ENCODE data around the gene LRP6.

LRP6 gene

DNA sequence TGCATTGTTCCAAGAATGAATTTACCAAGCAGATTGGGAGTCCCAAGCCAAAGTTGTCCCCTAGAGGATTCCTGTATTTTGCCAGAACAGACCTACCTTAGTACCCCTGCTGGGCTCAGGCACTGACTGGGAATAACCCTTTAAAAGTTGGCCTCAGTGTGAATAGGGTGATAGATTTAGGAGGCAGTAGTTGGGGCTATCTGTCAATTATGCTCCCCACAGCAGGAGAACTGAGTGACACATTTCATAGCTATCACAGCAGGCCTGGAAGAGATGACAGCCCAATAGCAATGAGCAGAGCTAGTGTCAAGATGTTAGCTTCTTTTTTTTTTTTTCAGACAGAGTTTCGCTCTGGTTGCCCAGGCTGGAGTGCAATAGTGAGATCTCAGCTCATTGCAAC, 14.3 kb upstream of the LRP6 start:
- H3K4me1 ChIP-seq (ENCODE audit: control insufficient read depth in 1 of 2, insufficient read depth in 2 of 2, low read length in 2 of 2), result no peaks in the 10 kb centered on the region
- H3K9ac ChIP-seq (ENCODE audit: low read length), result no peak overlapping the region
- no peak overlapping the region for H3K18ac ChIP-seq (ENCODE audit: low read length)
- no peaks in the 10 kb centered on the region for H3K79me2 ChIP-seq (ENCODE audit: control insufficient read depth, insufficient read depth, low read length, poor library complexity)
- no peaks in the 10 kb centered on the region for H3K36me3 ChIP-seq (ENCODE audit: control insufficient read depth in 1 of 2, insufficient read depth in 2 of 2, low read length in 2 of 2)
- H4K12ac ChIP-seq (ENCODE audit: low read depth, low read length), result no peak overlapping the region
- H3K9me3 ChIP-seq (ENCODE audit: insufficient read depth, low read depth, low read length), result no peaks in the 10 kb centered on the region
- H2BK12ac ChIP-seq (ENCODE audit: low read length), result no peak overlapping the region
- H2AK5ac ChIP-seq (ENCODE audit: low read length), result no peak overlapping the region
- no peak overlapping the region for H3K4me2 ChIP-seq (ENCODE audit: low read length)
- no peak overlapping the region for H2BK120ac ChIP-seq (ENCODE audit: insufficient read depth, low read length, poor library complexity)
- H3K4me3 ChIP-seq (ENCODE audit: low read depth, low read length), result no peak overlapping the region
- no peak overlapping the region for H2BK5ac ChIP-seq (ENCODE audit: low read depth, low read length, poor library complexity)
- DNase-seq, result no peak
- no peaks in the 10 kb centered on the region for H3K27me3 ChIP-seq (ENCODE audit: insufficient read depth, low read length)
- no peak overlapping the region for H3K27ac ChIP-seq (ENCODE audit: low read depth, low read length)
- no peak overlapping the region for H2AFZ ChIP-seq (ENCODE audit: insufficient read depth, low read length, poor library complexity)
- no peak overlapping the region for H4K8ac ChIP-seq (ENCODE audit: low read depth, low read length)
- no peaks in the 10 kb centered on the region for H3K79me1 ChIP-seq (ENCODE audit: low read length)
- no peak overlapping the region for H4K91ac ChIP-seq (ENCODE audit: low read depth, low read length)
- WGBS (ENCODE audit: extremely low coverage, insufficient coverage, insufficient read length), result no CpG with 5 or more reads among the region's 1 CpG
- H3K23ac ChIP-seq (ENCODE audit: low read length), result no peak overlapping the region
- H3K4ac ChIP-seq (ENCODE audit: low read depth, low read length), result no peak overlapping the region
- no peak overlapping the region for H3K14ac ChIP-seq (ENCODE audit: low read length)

DNA sequence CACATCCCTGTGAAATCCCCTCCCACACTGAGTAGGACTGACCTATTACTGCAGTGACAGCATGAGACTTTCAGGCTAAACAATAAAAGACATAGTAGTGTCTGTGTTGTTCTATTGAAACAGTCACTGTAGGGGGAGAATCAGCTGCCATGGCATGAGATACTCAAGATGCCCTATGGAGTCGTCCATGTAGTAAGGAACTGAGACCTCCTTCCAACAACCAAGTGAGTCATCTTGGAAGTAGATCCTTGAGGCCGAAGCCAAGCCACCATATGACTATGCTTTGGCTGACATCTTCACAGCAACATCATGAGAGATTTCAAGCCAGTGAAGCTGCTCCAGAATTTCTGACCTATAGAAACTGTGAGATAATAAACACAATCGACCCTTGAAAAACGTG, 12.1 kb upstream of the LRP6 start:
- no peak overlapping the region for H2BK120ac ChIP-seq (ENCODE audit: insufficient read depth, low read length, poor library complexity)
- no peak overlapping the region for H2AFZ ChIP-seq (ENCODE audit: insufficient read depth, low read length, poor library complexity)
- WGBS (ENCODE audit: extremely low coverage, insufficient coverage, insufficient read length), result no CpG with 5 or more reads among the region's 4 CpGs
- no peak overlapping the region for H3K4ac ChIP-seq (ENCODE audit: low read depth, low read length)
- no peak overlapping the region for H3K14ac ChIP-seq (ENCODE audit: low read length)
- no peak overlapping the region for H4K8ac ChIP-seq (ENCODE audit: low read depth, low read length)
- H3K27ac ChIP-seq (ENCODE audit: low read depth, low read length), result no peak overlapping the region
- no peak overlapping the region for H2AK5ac ChIP-seq (ENCODE audit: low read length)
- H3K79me1 ChIP-seq (ENCODE audit: low read length), result no peaks in the 10 kb centered on the region
- H3K18ac ChIP-seq (ENCODE audit: low read length), result no peak overlapping the region
- no peak overlapping the region for H3K9ac ChIP-seq (ENCODE audit: low read length)
- no peak overlapping the region for H3K23ac ChIP-seq (ENCODE audit: low read length)
- no peaks in the 10 kb centered on the region for H3K27me3 ChIP-seq (ENCODE audit: insufficient read depth, low read length)
- no peaks in the 10 kb centered on the region for H3K36me3 ChIP-seq (ENCODE audit: control insufficient read depth in 1 of 2, insufficient read depth in 2 of 2, low read length in 2 of 2)
- no peaks in the 10 kb centered on the region for H3K9me3 ChIP-seq (ENCODE audit: insufficient read depth, low read depth, low read length)
- H3K4me3 ChIP-seq (ENCODE audit: low read depth, low read length), result no peak overlapping the region
- H4K12ac ChIP-seq (ENCODE audit: low read depth, low read length), result no peak overlapping the region
- H3K79me2 ChIP-seq (ENCODE audit: control insufficient read depth, insufficient read depth, low read length, poor library complexity), result no peaks in the 10 kb centered on the region
- no peaks in the 10 kb centered on the region for H3K4me1 ChIP-seq (ENCODE audit: control insufficient read depth in 1 of 2, insufficient read depth in 2 of 2, low read length in 2 of 2)
- H4K91ac ChIP-seq (ENCODE audit: low read depth, low read length), result no peak overlapping the region
- H2BK5ac ChIP-seq (ENCODE audit: low read depth, low read length, poor library complexity), result no peak overlapping the region
- DNase-seq, result no peak
- no peak overlapping the region for H2BK12ac ChIP-seq (ENCODE audit: low read length)
- H3K4me2 ChIP-seq (ENCODE audit: low read length), result no peak overlapping the region

DNA sequence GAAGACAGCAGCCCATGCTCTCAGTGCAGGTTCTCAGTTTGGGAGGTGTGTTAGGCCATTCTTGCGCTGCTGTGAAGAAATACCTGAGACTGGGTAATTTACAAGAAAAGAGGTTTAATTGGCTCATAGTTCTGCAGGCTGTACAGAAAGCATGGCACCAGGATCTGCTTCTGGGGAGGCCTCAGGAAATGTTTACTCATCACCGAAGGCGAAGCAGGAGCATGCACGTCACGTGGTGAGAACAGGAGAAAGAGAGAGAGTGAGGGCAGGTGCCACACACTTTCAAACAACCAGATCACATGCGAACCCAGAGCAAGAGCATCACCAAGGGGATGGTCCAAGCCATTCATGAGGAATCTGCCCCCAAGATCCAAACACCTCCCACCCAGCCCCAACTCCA, 9.0 kb upstream of the LRP6 start:
- WGBS (ENCODE audit: extremely low coverage, insufficient coverage, insufficient read length), result no CpG with 5 or more reads among the region's 6 CpGs
- Histone ChIP-seq H4K8ac (ENCODE audit: low read depth, low read length) (no peak overlapping the region), H3K4me2 (ENCODE audit: low read length) (no peak overlapping the region), H3K27ac (ENCODE audit: low read depth, low read length) (no peak overlapping the region), H3K36me3 (ENCODE audit: control insufficient read depth in 1 of 2, insufficient read depth in 2 of 2, low read length in 2 of 2) (no peaks in the 10 kb centered on the region), H2BK5ac (ENCODE audit: low read depth, low read length, poor library complexity) (no peak overlapping the region), H4K12ac (ENCODE audit: low read depth, low read length) (no peak overlapping the region), H2AFZ (ENCODE audit: insufficient read depth, low read length, poor library complexity) (no peak overlapping the region), H3K4ac (ENCODE audit: low read depth, low read length) (no peak overlapping the region), H4K91ac (ENCODE audit: low read depth, low read length) (no peak overlapping the region), H3K4me1 (ENCODE audit: control insufficient read depth in 1 of 2, insufficient read depth in 2 of 2, low read length in 2 of 2) (peaks cover 0 to 6% of the 10 kb centered on the region in 2 experiments), H3K18ac (ENCODE audit: low read length) (no peak overlapping the region), H3K79me1 (ENCODE audit: low read length) (no peaks in the 10 kb centered on the region), H2BK12ac (ENCODE audit: low read length) (no peak overlapping the region), H3K79me2 (ENCODE audit: control insufficient read depth, insufficient read depth, low read length, poor library complexity) (no peaks in the 10 kb centered on the region), H3K9ac (ENCODE audit: low read length) (no peak overlapping the region), H3K4me3 (ENCODE audit: low read depth, low read length) (no peak overlapping the region), H3K27me3 (ENCODE audit: insufficient read depth, low read length) (no peaks in the 10 kb centered on the region), H2AK5ac (ENCODE audit: low read length) (no peak overlapping the region), H3K14ac (ENCODE audit: low read length) (no peak overlapping the region), H3K9me3 (ENCODE audit: insufficient read depth, low read depth, low read length) (no peaks in the 10 kb centered on the region), H3K23ac (ENCODE audit: low read length) (no peak overlapping the region), H2BK120ac (ENCODE audit: insufficient read depth, low read length, poor library complexity) (no peak overlapping the region)
- peak in 1 of 2 donors; percentile 18 for DNase-seq

DNA sequence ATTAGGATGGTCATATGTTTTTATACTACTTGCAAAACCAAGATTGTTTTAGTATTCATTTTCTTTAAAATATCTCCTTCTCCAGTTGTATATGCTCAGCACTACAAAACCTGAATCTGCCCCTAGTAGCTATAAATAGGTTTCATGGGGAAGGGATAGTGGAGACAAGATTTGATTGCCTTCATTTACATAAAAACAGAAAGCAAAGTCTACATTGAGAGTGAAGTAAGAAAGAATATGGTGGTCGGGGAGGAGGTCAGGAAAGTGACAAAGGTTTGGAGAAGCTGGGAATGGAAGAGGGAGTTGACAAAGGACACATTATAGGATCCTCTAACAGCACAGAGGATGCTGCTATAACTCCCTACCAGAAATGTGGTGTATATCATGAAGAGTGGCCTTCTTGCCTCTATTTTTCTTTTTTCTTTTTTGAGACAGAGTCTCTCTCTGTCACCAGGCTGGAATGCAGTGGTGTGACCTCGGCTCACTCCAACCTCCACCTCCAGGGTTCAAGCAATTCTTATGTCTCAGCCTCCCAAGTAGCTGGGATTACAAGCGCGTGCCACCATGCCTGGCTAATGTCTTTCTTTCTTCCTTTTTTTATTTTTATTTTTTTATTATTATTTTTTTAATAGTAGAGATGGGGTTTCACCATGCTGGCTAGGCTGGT, 6.6 kb upstream of the LRP6 start:
- peak in 1 of 2 donors; percentile 27 for DNase-seq
- H2BK12ac ChIP-seq (ENCODE audit: low read length), result peak overlapping the region; percentile 76
- H2AK5ac ChIP-seq (ENCODE audit: low read length), result no peak overlapping the region
- no peak overlapping the region for H3K9ac ChIP-seq (ENCODE audit: low read length)
- H3K4ac ChIP-seq (ENCODE audit: low read depth, low read length), result no peak overlapping the region
- H3K23ac ChIP-seq (ENCODE audit: low read length), result no peak overlapping the region
- no peak overlapping the region for H3K4me3 ChIP-seq (ENCODE audit: low read depth, low read length)
- no CpG with 5 or more reads among the region's 4 CpGs for WGBS (ENCODE audit: extremely low coverage, insufficient coverage, insufficient read length)
- peaks cover 0 to 6% of the 10 kb centered on the region in 2 experiments for H3K4me1 ChIP-seq (ENCODE audit: control insufficient read depth in 1 of 2, insufficient read depth in 2 of 2, low read length in 2 of 2)
- no peaks in the 10 kb centered on the region for H3K9me3 ChIP-seq (ENCODE audit: insufficient read depth, low read depth, low read length)
- H4K12ac ChIP-seq (ENCODE audit: low read depth, low read length), result no peak overlapping the region
- H3K27ac ChIP-seq (ENCODE audit: low read depth, low read length), result no peak overlapping the region
- no peaks in the 10 kb centered on the region for H3K79me2 ChIP-seq (ENCODE audit: control insufficient read depth, insufficient read depth, low read length, poor library complexity)
- H2BK120ac ChIP-seq (ENCODE audit: insufficient read depth, low read length, poor library complexity), result peak overlapping the region; percentile 72
- H3K27me3 ChIP-seq (ENCODE audit: insufficient read depth, low read length), result no peaks in the 10 kb centered on the region
- H2BK5ac ChIP-seq (ENCODE audit: low read depth, low read length, poor library complexity), result no peak overlapping the region
- H3K79me1 ChIP-seq (ENCODE audit: low read length), result no peaks in the 10 kb centered on the region
- H4K91ac ChIP-seq (ENCODE audit: low read depth, low read length), result no peak overlapping the region
- H2AFZ ChIP-seq (ENCODE audit: insufficient read depth, low read length, poor library complexity), result no peak overlapping the region
- H3K36me3 ChIP-seq (ENCODE audit: control insufficient read depth in 1 of 2, insufficient read depth in 2 of 2, low read length in 2 of 2), result no peaks in the 10 kb centered on the region
- H4K8ac ChIP-seq (ENCODE audit: low read depth, low read length), result no peak overlapping the region
- no peak overlapping the region for H3K4me2 ChIP-seq (ENCODE audit: low read length)
- H3K14ac ChIP-seq (ENCODE audit: low read length), result peak overlapping the region; percentile 30
- H3K18ac ChIP-seq (ENCODE audit: low read length), result no peak overlapping the region
